H1 (cell line): ENCODE results near the gene PTMA. TPM values are rescaled to one million over a fixed set of nuclear protein-coding genes. Genes with fewer than 3 reads are reported as not detected.

ENCODE experiments used
- CTCF ChIA-PET: fragments of 300-600 bp; sonication (Branson Sonifier 250); formaldehyde crosslinking; loops from one replicate; lab custom pipeline; 2021; ENCODE audit not compliant: partially characterized antibody; lab: Charles Lee
- POLR2A ChIA-PET: fragments of 300-600 bp; sonication (Branson Sonifier 250); formaldehyde crosslinking; loops from one replicate; lab custom pipeline; 2021; ENCODE audit warnings: inconsistent platforms; ENCODE audit not compliant: partially characterized antibody; lab: Charles Lee
- DNase-seq, 2 experiments: peaks; one replicate each; pipeline versions ENCODE4 v3.0.0 to v3.0.0-alpha.2; 2010 to 2022; ENCODE audit warnings: low spot score in 2 of 2, low read depth in 1 of 2, mixed read lengths in 1 of 2
- FAIRE-seq: peaks from 2 replicates; lab custom pipeline; 2011; peaks lifted over from hg19 to GRCh38; lab: Jason Lieb, UNC
- H2AFZ ChIP-seq: 2 replicates; pipeline ENCODE4 v1.8.1; 2012; ENCODE audit warnings: low read length, inconsistent platforms
- H2AK5ac ChIP-seq: 2 replicates; pipeline ENCODE4 v1.6.1; 2013; ENCODE audit warnings: low read depth, low read length
- H2BK120ac ChIP-seq: replicated peaks from 2 replicates; pipeline ENCODE3; 2013; ENCODE audit warnings: low read depth, low read length, inconsistent platforms
- H2BK12ac ChIP-seq: 2 replicates; pipeline ENCODE4 v1.6.1; 2013; ENCODE audit warnings: low read depth, low read length
- H2BK15ac ChIP-seq: 2 replicates; pipeline ENCODE4 v1.6.1; 2013; ENCODE audit warnings: low read length
- H2BK20ac ChIP-seq: 2 replicates; pipeline ENCODE4 v1.6.1; 2013; ENCODE audit warnings: low read length
- H2BK5ac ChIP-seq: 2 replicates; pipeline ENCODE4 v1.6.1; 2013; ENCODE audit warnings: low read depth, low read length
- H3K14ac ChIP-seq: 2 replicates; pipeline ENCODE4 v1.6.1; 2013; ENCODE audit warnings: inconsistent platforms; ENCODE audit not compliant: insufficient read length
- H3K18ac ChIP-seq: 2 replicates; pipeline ENCODE4 v1.6.1; 2013; ENCODE audit warnings: low read length; ENCODE audit errors: extremely low read depth
- H3K23ac ChIP-seq: 2 replicates; pipeline ENCODE4 v1.6.1; 2013; ENCODE audit warnings: inconsistent platforms; ENCODE audit not compliant: insufficient read length
- H3K23me2 ChIP-seq: 2 replicates; pipeline ENCODE4 v1.6.1; 2013; ENCODE audit warnings: low read depth, low read length
- H3K27ac ChIP-seq: 2 replicates; pipeline ENCODE4 v1.6.1; 2011; ENCODE audit warnings: low read depth, low read length, inconsistent platforms
- H3K27me3 ChIP-seq, 4 experiments: replicated peaks in 1 of 4; 1 replicate in 1 of 4; 2 replicates in 3 of 4; pipeline versions ENCODE4 v1.6.1 to v1.8.1; 2011 to 2013; ENCODE audit warnings: low read length in 3 of 4, mild to moderate bottlenecking in 3 of 4, inconsistent platforms in 2 of 4, mixed read lengths in 2 of 4, moderate library complexity in 1 of 4; ENCODE audit not compliant: control insufficient read depth in 3 of 4, insufficient read depth in 3 of 4; ENCODE audit errors: extremely low read depth in 1 of 4
- H3K36me3 ChIP-seq, 4 experiments: 2 replicates each; pipeline versions ENCODE4 v1.6.1 to v1.8.1; 2011 to 2013; ENCODE audit warnings: mild to moderate bottlenecking in 4 of 4, low read length in 3 of 4, moderate library complexity in 2 of 4, control low read depth in 1 of 4, inconsistent platforms in 1 of 4; ENCODE audit not compliant: insufficient read depth in 4 of 4, control insufficient read depth in 2 of 4
- H3K4ac ChIP-seq: replicated peaks from 2 replicates; pipeline ENCODE3; 2013; ENCODE audit warnings: low read length, low read depth, mixed read lengths, inconsistent platforms; ENCODE audit not compliant: insufficient read length
- H3K4me1 ChIP-seq, 4 experiments: replicated peaks in 1 of 4; 1 replicate in 1 of 4; 2 replicates in 3 of 4; pipeline versions ENCODE4 v1.6.1 to v1.8.1; 2011 to 2013; ENCODE audit warnings: low read length in 3 of 4, inconsistent platforms in 2 of 4, mixed read lengths in 1 of 4; ENCODE audit not compliant: insufficient read depth in 4 of 4, control insufficient read depth in 3 of 4
- H3K4me2 ChIP-seq, 2 experiments: 2 replicates each; pipeline versions ENCODE4 v1.6.1 to v1.8.1; 2011 to 2013; ENCODE audit warnings: low read depth in 2 of 2, low read length in 2 of 2, control low read depth in 1 of 2, inconsistent platforms in 1 of 2, mild to moderate bottlenecking in 1 of 2; ENCODE audit not compliant: insufficient read depth in 1 of 2
- H3K4me3 ChIP-seq, 4 experiments: fragments of 200-600, 300-600 bp in 1 of 4; sonication (generic), shearing (Covaris generic), sonication (Bioruptor Twin) in 1 of 4; 2 replicates each; pipeline versions ENCODE4 v1.5.1 to v1.8.1; 2011 to 2016; ENCODE audit warnings: low read length in 4 of 4, low read depth in 3 of 4, control low read depth in 2 of 4, inconsistent platforms in 2 of 4, mild to moderate bottlenecking in 2 of 4, mixed read lengths in 1 of 4, moderate library complexity in 1 of 4; ENCODE audit not compliant: insufficient read depth in 2 of 4; ENCODE audit errors: extremely low read depth in 1 of 4
- H3K56ac ChIP-seq: replicated peaks from 2 replicates; pipeline ENCODE3; 2013; ENCODE audit warnings: low read depth, mild to moderate bottlenecking, mixed read lengths, low read length, inconsistent platforms; ENCODE audit not compliant: insufficient read length
- H3K79me1 ChIP-seq: 2 replicates; pipeline ENCODE4 v1.6.1; 2013; ENCODE audit warnings: low read depth, low read length, control low read depth
- H3K79me2 ChIP-seq, 2 experiments: 2 replicates each; pipeline versions ENCODE4 v1.6.1 to v1.8.1; 2012 to 2013; ENCODE audit warnings: low read length in 2 of 2, mild to moderate bottlenecking in 2 of 2, inconsistent platforms in 1 of 2; ENCODE audit not compliant: insufficient read depth in 2 of 2, control insufficient read depth in 1 of 2
- H3K9ac ChIP-seq, 4 experiments: replicated peaks in 1 of 4; 1 replicate in 1 of 4; 2 replicates in 3 of 4; pipeline versions ENCODE4 v1.6.1 to v1.8.1; 2011 to 2013; ENCODE audit warnings: low read depth in 3 of 4, low read length in 3 of 4, control low read depth in 2 of 4, mild to moderate bottlenecking in 2 of 4, moderate library complexity in 2 of 4, inconsistent platforms in 1 of 4; ENCODE audit errors: extremely low read depth in 1 of 4
- H3K9me3 ChIP-seq, 2 experiments: 2 replicates each; pipeline versions ENCODE4 v1.6.1 to v1.8.1; 2012 to 2013; ENCODE audit warnings: mild to moderate bottlenecking in 2 of 2, moderate library complexity in 2 of 2, control low read depth in 1 of 2, inconsistent platforms in 1 of 2, low read depth in 1 of 2, low read length in 1 of 2, mixed read lengths in 1 of 2; ENCODE audit not compliant: insufficient read depth in 2 of 2
- H4K20me1 ChIP-seq, 2 experiments: replicated peaks in 1 of 2; 2 replicates each; pipeline versions ENCODE3 to v1.8.1; 2011 to 2013; ENCODE audit warnings: inconsistent platforms in 2 of 2, low read length in 2 of 2, mild to moderate bottlenecking in 1 of 2; ENCODE audit not compliant: insufficient read depth in 2 of 2, control insufficient read depth in 1 of 2
- H4K5ac ChIP-seq: 2 replicates; pipeline ENCODE4 v1.6.1; 2013; ENCODE audit warnings: low read length, low read depth, mixed read lengths, inconsistent platforms; ENCODE audit not compliant: insufficient read length
- H4K8ac ChIP-seq: 2 replicates; pipeline ENCODE4 v1.8.0; 2013; ENCODE audit warnings: mild to moderate bottlenecking, moderate library complexity, low read length, inconsistent platforms; ENCODE audit not compliant: insufficient read depth; ENCODE audit errors: extremely low read depth
- H4K91ac ChIP-seq: replicated peaks from 2 replicates; pipeline ENCODE3; 2013; ENCODE audit warnings: low read length, mixed read lengths, inconsistent platforms; ENCODE audit not compliant: insufficient read length
- BCL11A ChIP-seq, 2 experiments: IDR thresholded peaks; one replicate each; pipeline ENCODE4 v1.6.1; 2011; ENCODE audit warnings: low read depth in 2 of 2, low read length in 2 of 2, mild to moderate bottlenecking in 2 of 2
- CREB1 ChIP-seq: IDR thresholded peaks from 2 replicates; pipeline ENCODE4 v1.6.1; 2012; ENCODE audit warnings: inconsistent platforms
- JUND ChIP-seq: IDR thresholded peaks from 2 replicates; pipeline ENCODE4 v1.6.1; 2011; ENCODE audit warnings: mild to moderate bottlenecking, improper control_type of control experiment, low read length
- NRF1 ChIP-seq: IDR thresholded peaks from 2 replicates; pipeline ENCODE4 v1.6.1; 2011; ENCODE audit warnings: mild to moderate bottlenecking, low read depth, low read length, improper control_type of control experiment
- RAD21 ChIP-seq, 2 experiments: IDR thresholded peaks in 1 of 2; conservative IDR thresholded peaks in 1 of 2; 2 replicates each; pipeline ENCODE4 v1.6.1; 2011; ENCODE audit warnings: low read depth in 2 of 2, low read length in 2 of 2, improper control_type of control experiment in 1 of 2, inconsistent platforms in 1 of 2, mild to moderate bottlenecking in 1 of 2, moderate library complexity in 1 of 2
- TCF12 ChIP-seq: IDR thresholded peaks from 2 replicates; pipeline ENCODE4 v1.6.1; 2011; ENCODE audit warnings: low read depth, mild to moderate bottlenecking, low read length
- WGBS, 2 experiments: shearing (Covaris generic) in 1 of 2; methylation state at CpG; one replicate each; pipeline versions ENCODE4 v1.1.6 to v1.1.7; 2013 to 2015; ENCODE audit warnings: low lambda C conversion rate in 2 of 2, mixed read lengths in 2 of 2, inconsistent platforms in 1 of 2, low coverage in 1 of 2, missing lambda C conversion rate in 1 of 2; ENCODE audit not compliant: insufficient replicate concordance in 2 of 2, insufficient coverage in 1 of 2, insufficient read length in 1 of 2; ENCODE audit errors: extremely low coverage in 1 of 2, missing lambda C conversion rate in 1 of 2; 5-methylcytosine and 5-hydroxymethylcytosine counted together
- polyA plus RNA-seq, 7 experiments: library from polyadenylated mRNA; depleted of rRNA in 3 of 7; stranded (reverse) in 5 of 7; unstranded in 2 of 7; fragments of >200 nt in 5 of 7; fragments of 200-250 nt in 2 of 7; gene quantifications; 1 replicate in 5 of 7; 2 replicates in 1 of 7; 4 replicates in 1 of 7; pipeline versions ENCODE4 v1.2.1 to v1.2.3, GENCODE V29; 2011 to 2013; ENCODE audit warnings: missing spikeins in 2 of 7, mixed read lengths in 2 of 7
- total RNA-seq: library from RNA; stranded (reverse); fragmentation: NEBNext Ultra II Directional; extraction: Animal tissue kit (Norgen Biotek cat#: 25700); gene quantifications from 2 replicates; pipeline ENCODE4 v1.2.1, GENCODE V29; 2021
- TF ChIP-seq, protein P1 (sequence below): IDR thresholded peaks from 2 replicates; pipeline ENCODE4 v1.6.1; 2012; ENCODE audit warnings: inconsistent platforms

The PTMA gene
- total and polyA plus RNA-seq, 2 of the 8 experiments (the other 6 are each of a cell fraction or from before 2014, with no cell fraction given), result 683 to 2,680 TPM

DNA sequence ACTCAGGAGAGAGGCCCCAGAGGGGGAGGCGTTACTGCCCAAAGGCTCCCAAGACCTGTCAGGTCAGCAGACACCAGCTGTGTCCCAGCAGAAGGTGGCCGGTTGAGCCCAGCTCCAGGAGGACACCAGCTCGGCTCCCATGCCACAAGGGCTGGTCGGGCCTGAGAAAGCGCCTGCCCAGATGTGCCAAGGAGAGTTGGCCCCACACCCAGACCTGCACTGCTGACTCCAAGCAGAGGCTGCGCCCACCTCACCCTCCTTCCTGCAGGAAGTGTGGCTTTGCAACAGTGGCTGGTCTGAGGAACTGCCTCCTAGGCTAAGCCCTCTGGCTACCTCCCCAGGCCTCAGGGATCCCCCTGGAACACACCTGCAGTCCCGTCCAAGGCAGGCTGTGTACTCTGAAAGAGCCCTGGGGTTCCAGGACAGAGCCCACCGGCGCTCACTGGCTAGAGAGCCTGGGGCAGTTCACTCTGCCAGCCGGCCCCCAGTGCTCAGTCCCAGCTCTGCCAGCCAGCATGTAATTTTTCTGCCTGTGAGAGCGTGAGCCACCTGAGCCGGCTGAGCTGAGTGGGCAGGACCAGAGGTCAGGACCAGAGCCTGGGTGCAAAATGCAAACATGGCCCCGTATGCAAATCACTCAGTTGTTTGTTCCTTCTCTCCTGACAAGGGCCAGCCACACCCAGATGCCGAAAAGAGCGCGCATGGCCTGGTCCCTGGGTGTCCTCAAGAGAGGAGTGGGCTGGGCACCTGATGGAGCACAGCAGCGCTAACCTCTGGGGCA, 36.9 kb upstream of the PTMA start:
- ChIA-PET POLR2A (interaction anchor here (1.2 to 27.8 kb wide), 9 partner anchors 8 to 208 kb away, joined by 4 to 1080 read pairs (median 28); partner anchors contain the start of genes NCL and PTMA), CTCF (interaction anchor here (0.6 to 31.4 kb wide), 23 partner anchors 8 to 1003 kb away, joined by 3 to 555 read pairs (median 7); partner anchors contain the start of genes NMUR1 and PTMA)
- no peak overlapping the region for H3K4me3 ChIP-seq
- H3K23me2 ChIP-seq, result peaks cover 1% of the 10 kb centered on the region; the same call in 1 of the 2 replicates
- H3K9me3 ChIP-seq, result no peaks in the 10 kb centered on the region
- peak overlapping the region; percentile 97 for H2BK5ac ChIP-seq
- FAIRE-seq (no peak), DNase-seq (no peak)
- H2AFZ ChIP-seq, result no peak overlapping the region
- H4K20me1 ChIP-seq, result no peaks in the 10 kb centered on the region
- 71% methylated on average over 15 of the region's 17 CpGs; no CpG with 5 or more reads in 1 of the 2 experiments for WGBS, 2 experiments
- H4K91ac ChIP-seq, result peak overlapping the region; percentile 98
- peak overlapping the region; percentile 77 for H4K5ac ChIP-seq
- no peak overlapping the region for H3K14ac ChIP-seq
- peaks cover 0 to 39% (median 35%) of the 10 kb centered on the region in 4 experiments; a peak in 6 of 7 replicates for H3K4me1 ChIP-seq
- H3K4me2 ChIP-seq, result peak overlapping the region; percentile 45 to 57; a peak in 1 of 4 replicates
- H3K36me3 ChIP-seq, result no peaks in the 10 kb centered on the region
- peak overlapping the region; percentile 97 for H2BK12ac ChIP-seq
- H3K27ac ChIP-seq, result peak overlapping the region; percentile 44; the same call in 1 of the 2 replicates
- H2BK15ac ChIP-seq, result peak overlapping the region; percentile 100
- H3K79me1 ChIP-seq, result no peaks in the 10 kb centered on the region
- peak overlapping the region; percentile 55 for H3K4ac ChIP-seq
- peak overlapping the region in 2 of 4 experiments; percentile 28 to 38; a peak in 2 of 7 replicates for H3K9ac ChIP-seq
- no peak overlapping the region for H3K56ac ChIP-seq
- peak overlapping the region; percentile 100 for H2BK20ac ChIP-seq
- H3K27me3 ChIP-seq, result no peaks in the 10 kb centered on the region
- no peaks in the 10 kb centered on the region for H3K79me2 ChIP-seq
- H2BK120ac ChIP-seq, result peak overlapping the region; percentile 88
- peak overlapping the region; percentile 80 for H3K18ac ChIP-seq
- H4K8ac ChIP-seq, result peak overlapping the region; percentile 26
- peak overlapping the region; percentile 90; the same call in 1 of the 2 replicates for H2AK5ac ChIP-seq
- no peak overlapping the region for H3K23ac ChIP-seq
- no peak for TF ChIP-seq JUND
- TF ChIP-seq RAD21 (IDR thresholded peaks at IDR 0.05 in 1 of 2, conservative IDR thresholded peaks at IDR 0.05 in 1 of 2; ENCODE audit: low read depth in 2 of 2, low read length in 2 of 2), result no peak
- TF ChIP-seq NRF1, result no peak
- TF ChIP-seq, protein P1, sequence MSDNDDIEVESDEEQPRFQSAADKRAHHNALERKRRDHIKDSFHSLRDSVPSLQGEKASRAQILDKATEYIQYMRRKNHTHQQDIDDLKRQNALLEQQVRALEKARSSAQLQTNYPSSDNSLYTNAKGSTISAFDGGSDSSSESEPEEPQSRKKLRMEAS, result no peak
- no peak for TF ChIP-seq BCL11A (IDR thresholded peaks at IDR 0.05; ENCODE audit: low read depth in 2 of 2, low read length in 2 of 2)
- no peak for TF ChIP-seq CREB1
- TF ChIP-seq TCF12, result no peak
